Measurements from ENCODE around the gene OR51Q1.

GRCh38 chr11:5390210-5390609 lies 31.7 kb upstream of the OR51Q1 start:
- TF ChIP-seq CTCF (IDR thresholded peaks at IDR 0.05) = no peak
- no peak for TF ChIP-seq ZFX (IDR thresholded peaks at IDR 0.05; ENCODE audit: borderline replicate concordance)

Data from 22Rv1 (cell line).